ENCODE data around the gene CERT1. TPM values are rescaled to one million over a fixed set of nuclear protein-coding genes. Genes with fewer than 3 reads are reported as not detected.

The CERT1 gene
- total and polyA plus RNA-seq, 2 donors (not counting 3 experiments of a cell fraction or from before 2014, with no cell fraction given): 8.0 to 21.3 TPM

DNA sequence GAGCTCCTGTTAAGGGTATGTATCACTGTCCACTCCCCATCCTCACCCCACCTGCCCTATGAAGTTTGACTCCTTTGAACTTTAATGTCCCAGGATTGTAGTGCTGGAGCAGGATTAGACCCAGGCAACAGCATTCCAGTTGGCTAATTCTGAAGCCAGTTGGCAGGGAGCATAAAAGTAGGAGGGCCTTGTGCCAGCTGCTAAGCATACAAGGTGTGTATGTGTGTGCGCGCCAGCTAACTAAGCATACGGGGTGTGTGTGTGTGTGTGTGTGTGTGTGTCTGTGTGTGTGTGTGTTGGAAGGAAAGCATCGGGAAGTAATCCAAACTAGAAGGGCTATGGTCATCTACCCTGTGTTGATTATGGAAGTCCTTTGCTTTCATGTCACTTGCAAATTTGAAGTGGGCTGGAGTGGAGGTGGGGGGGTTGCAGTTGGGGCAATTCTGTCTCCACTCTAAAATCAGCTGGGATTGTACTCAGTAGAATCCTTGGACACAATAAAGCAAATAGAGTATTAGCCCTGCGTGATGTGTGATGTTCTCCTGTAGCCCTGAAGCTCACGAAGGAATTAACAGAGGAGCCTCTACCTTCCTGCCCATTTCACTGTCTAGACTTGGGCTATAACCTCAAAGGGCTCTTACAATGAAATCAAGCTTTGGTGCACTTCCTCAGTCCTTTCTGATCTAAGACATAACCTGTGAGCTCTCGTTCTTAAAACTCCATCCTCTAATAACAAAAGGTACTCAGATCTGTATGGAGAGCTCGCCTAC, 147.5 kb downstream of the CERT1 start:
- TF ChIP-seq POLR2A (IDR thresholded peaks at IDR 0.05; ENCODE audit: low read depth, low read length) (no peak), FOS (IDR thresholded peaks at IDR 0.05; ENCODE audit: borderline replicate concordance, insufficient read depth, low read length) (no peak), EZH2 (IDR thresholded peaks at IDR 0.05; ENCODE audit: borderline replicate concordance, low read depth, low read length, severe bottlenecking) (no peak), JUN (IDR thresholded peaks at IDR 0.05; ENCODE audit: borderline replicate concordance, insufficient read depth, insufficient read length, low read depth) (no peak), GATA2 (IDR thresholded peaks at IDR 0.05; ENCODE audit: insufficient read depth, insufficient read length, low read depth, low read length) (no peak), MAX (IDR thresholded peaks at IDR 0.05; ENCODE audit: insufficient read depth, insufficient read length) (no peak), MYC (IDR thresholded peaks at IDR 0.05; ENCODE audit: low read depth, low read length) (no peak), POLR2AphosphoS5 (IDR thresholded peaks at IDR 0.05; ENCODE audit: insufficient read depth, low read depth, low read length) (no peak), CTCF (IDR thresholded peaks at IDR 0.05; ENCODE audit: extremely low read depth in 1 of 2, insufficient read depth in 1 of 2, low read depth in 1 of 2, low read length in 2 of 2) (no peak)
- DNase-seq (ENCODE audit: low read depth, low spot score): no peak
- no peaks in the 10 kb centered on the region for H3K27me3 ChIP-seq (ENCODE audit: control insufficient read depth in 2 of 2, insufficient read depth in 2 of 2, low read length in 2 of 2)
- POLR2A ChIA-PET: no interaction called here
- dilution Hi-C loops (cut with MboI; ENCODE audit: extremely low pct_ligation_motif_present, low sequenced_read_pairs) (no loop called here), intact Hi-C loops (cut with micrococcal nuclease) (no loop called here)
- no peak overlapping the region for H3K4me2 ChIP-seq (ENCODE audit: insufficient read depth, low read length)
- peaks cover 12% of the 10 kb centered on the region for H3K4me1 ChIP-seq (ENCODE audit: control insufficient read depth, extremely low read depth, insufficient read depth, low read length)
- H3K9me1 ChIP-seq (replicated peaks; ENCODE audit: control insufficient read depth, extremely low read depth, insufficient read depth, low read length): no peaks in the 10 kb centered on the region
- H2AFZ ChIP-seq (ENCODE audit: low read depth, low read length): no peak overlapping the region
- no peaks in the 10 kb centered on the region for H3K9me3 ChIP-seq (replicated peaks; ENCODE audit: control insufficient read depth, insufficient read depth, low read length)
- no peak overlapping the region for H3K9ac ChIP-seq (replicated peaks; ENCODE audit: extremely low read depth, insufficient read depth, low read length)
- no TSS peak for BruUV-seq (replicated peaks)
- H3K36me3 ChIP-seq (ENCODE audit: control insufficient read depth in 2 of 2, extremely low read depth in 1 of 2, insufficient read depth in 2 of 2, low read length in 2 of 2): peaks cover 15 to 19% of the 10 kb centered on the region in 2 experiments
- H3K79me2 ChIP-seq (ENCODE audit: control insufficient read depth, insufficient read depth, low read length): no peaks in the 10 kb centered on the region
- FAIRE-seq: no peak
- no peak overlapping the region for H3K4me3 ChIP-seq (replicated peaks in 1 of 3; ENCODE audit: insufficient read depth in 1 of 3, low read depth in 1 of 3, low read length in 3 of 3)
- H3K27ac ChIP-seq (ENCODE audit: insufficient read depth, low read depth, low read length): no peak overlapping the region
- CTCF ChIA-PET: interaction anchor here (1.5 to 3.0 kb wide), 3 partner anchors 16 to 317 kb away, joined by 4 to 11 read pairs (median 6); no protein-coding TSS in a partner anchor
- no peaks in the 10 kb centered on the region for H4K20me1 ChIP-seq (replicated peaks; ENCODE audit: control insufficient read depth, extremely low read depth, insufficient read depth, low read length)

Measured in endothelial cell of umbilical vein (primary cell).